H9 (cell line): Measurements from ENCODE around the gene PTGFRN. TPM values are rescaled to one million over a fixed set of nuclear protein-coding genes. Genes with fewer than 3 reads are reported as not detected.
A peak's percentile ranks its signal among the peaks of the same experiment; 100 is the strongest.

Experiments used
- DNase-seq: peaks from one replicate; pipeline ENCODE4 v3.0.0-alpha.2; 2017
- H2AFZ ChIP-seq: one replicate; pipeline ENCODE4 v1.6.1; 2013; ENCODE audit warnings: mild to moderate bottlenecking, low read length, control low read depth, moderate library complexity
- H2AK5ac ChIP-seq: 2 replicates; pipeline ENCODE4 v1.6.1; 2013; ENCODE audit warnings: low read length, control low read depth, mixed read lengths; ENCODE audit not compliant: insufficient read length
- H2BK120ac ChIP-seq: one replicate; pipeline ENCODE4 v1.6.1; 2013; ENCODE audit warnings: low read depth, mild to moderate bottlenecking, low read length, control low read depth, inconsistent platforms; ENCODE audit not compliant: poor library complexity, severe bottlenecking
- H2BK12ac ChIP-seq: 2 replicates; pipeline ENCODE4 v1.6.1; 2013; ENCODE audit warnings: low read length, control low read depth, mixed read lengths, low read depth; ENCODE audit not compliant: insufficient read length
- H2BK15ac ChIP-seq: 2 replicates; pipeline ENCODE4 v1.6.1; 2013; ENCODE audit warnings: low read depth, low read length, control low read depth
- H2BK20ac ChIP-seq: one replicate; pipeline ENCODE4 v1.6.1; 2013; ENCODE audit warnings: low read depth, mild to moderate bottlenecking, low read length, control low read depth, inconsistent platforms; ENCODE audit not compliant: poor library complexity, severe bottlenecking
- H2BK5ac ChIP-seq: 2 replicates; pipeline ENCODE4 v1.6.1; 2013; ENCODE audit warnings: low read length, control low read depth, mixed read lengths; ENCODE audit not compliant: insufficient read length
- H3K14ac ChIP-seq: 2 replicates; pipeline ENCODE4 v1.6.1; 2013; ENCODE audit warnings: low read length, control low read depth; ENCODE audit not compliant: insufficient read depth
- H3K18ac ChIP-seq: 2 replicates; pipeline ENCODE4 v1.6.1; 2013; ENCODE audit warnings: low read depth, mild to moderate bottlenecking, mixed read lengths, low read length, control low read depth; ENCODE audit not compliant: insufficient read length
- H3K23ac ChIP-seq: 2 replicates; pipeline ENCODE4 v1.6.1; 2013; ENCODE audit warnings: low read length, control low read depth, mixed read lengths, low read depth; ENCODE audit not compliant: insufficient read length
- H3K23me2 ChIP-seq: 2 replicates; pipeline ENCODE4 v1.6.1; 2013; ENCODE audit warnings: low read depth, mild to moderate bottlenecking, mixed read lengths, low read length, control low read depth; ENCODE audit not compliant: insufficient read length, poor library complexity, severe bottlenecking
- H3K27ac ChIP-seq: 2 replicates; pipeline ENCODE4 v1.5.1; 2013; ENCODE audit warnings: low read length, control low read depth, mixed read lengths, low read depth; ENCODE audit not compliant: insufficient read length
- H3K27me3 ChIP-seq: 2 replicates; pipeline ENCODE4 v1.6.1; 2013; ENCODE audit warnings: low read length, control low read depth, inconsistent platforms; ENCODE audit not compliant: insufficient read depth
- H3K4ac ChIP-seq: 2 replicates; pipeline ENCODE4 v1.6.1; 2013; ENCODE audit warnings: low read depth, mild to moderate bottlenecking, control low read depth, inconsistent platforms, low read length, moderate library complexity
- H3K4me1 ChIP-seq: 2 replicates; pipeline ENCODE4 v1.6.1; 2013; ENCODE audit warnings: low read length, control low read depth, inconsistent platforms; ENCODE audit not compliant: insufficient read depth
- H3K4me2 ChIP-seq: 2 replicates; pipeline ENCODE4 v1.6.1; 2013; ENCODE audit warnings: low read length, control low read depth, mixed read lengths; ENCODE audit not compliant: insufficient read length, insufficient read depth
- H3K56ac ChIP-seq: 2 replicates; pipeline ENCODE4 v1.6.1; 2013; ENCODE audit warnings: low read depth, mild to moderate bottlenecking, mixed read lengths, low read length, control low read depth; ENCODE audit not compliant: insufficient read length
- H3K79me1 ChIP-seq: 2 replicates; pipeline ENCODE4 v1.6.1; 2013; ENCODE audit warnings: low read depth, mild to moderate bottlenecking, moderate library complexity, low read length, control low read depth, inconsistent platforms; ENCODE audit not compliant: insufficient read depth, poor library complexity, severe bottlenecking
- H3K79me2 ChIP-seq: 2 replicates; pipeline ENCODE4 v1.6.1; 2013; ENCODE audit warnings: low read length, control low read depth, inconsistent platforms; ENCODE audit not compliant: insufficient read depth
- H3K9ac ChIP-seq: 2 replicates; pipeline ENCODE4 v1.6.1; 2013; ENCODE audit warnings: low read length, control low read depth, mixed read lengths; ENCODE audit not compliant: insufficient read length; ENCODE audit errors: extremely low read depth
- H3K9me3 ChIP-seq: one replicate; pipeline ENCODE4 v1.6.1; 2013; ENCODE audit warnings: low read depth, low read length, inconsistent platforms; ENCODE audit not compliant: control insufficient read depth
- H3T11ph ChIP-seq: one replicate; pipeline ENCODE4 v1.6.1; 2013; ENCODE audit warnings: mild to moderate bottlenecking, low read length, control low read depth, inconsistent platforms
- H4K20me1 ChIP-seq: one replicate; pipeline ENCODE4 v1.6.1; 2013; ENCODE audit not compliant: control insufficient read depth, insufficient read length, insufficient read depth
- H4K5ac ChIP-seq: 2 replicates; pipeline ENCODE4 v1.6.1; 2013; ENCODE audit warnings: low read depth, mild to moderate bottlenecking, mixed read lengths, low read length, control low read depth; ENCODE audit not compliant: insufficient read length
- H4K8ac ChIP-seq: replicated peaks from 2 replicates; pipeline ENCODE4 v1.6.1; 2013; ENCODE audit warnings: low read length, control low read depth, mixed read lengths, low read depth; ENCODE audit not compliant: insufficient read length
- H4K91ac ChIP-seq: 2 replicates; pipeline ENCODE4 v1.6.1; 2013; ENCODE audit warnings: low read depth, mild to moderate bottlenecking, moderate library complexity, mixed read lengths, low read length, control low read depth; ENCODE audit not compliant: insufficient read length
- H3K27ac Mint-ChIP-seq, 3 experiments: 2 replicates in 2 of 3; 3 replicates in 1 of 3; pipeline ENCODE4 v1.8.0; 2020 to 2021; ENCODE audit warnings: mixed read lengths in 3 of 3, mild to moderate bottlenecking in 1 of 3, moderate library complexity in 1 of 3
- H3K27me3 Mint-ChIP-seq: 2 replicates; pipeline ENCODE4 v1.8.0; 2021; ENCODE audit warnings: low read depth, mild to moderate bottlenecking, moderate library complexity, mixed read lengths
- H3K36me3 Mint-ChIP-seq, 3 experiments: 2 replicates in 2 of 3; 3 replicates in 1 of 3; pipeline ENCODE4 v1.8.0; 2020 to 2021; ENCODE audit warnings: low read depth in 3 of 3, mixed read lengths in 3 of 3; ENCODE audit not compliant: insufficient read depth in 1 of 3
- H3K4me1 Mint-ChIP-seq, 2 experiments: 2 replicates each; pipeline ENCODE4 v1.8.0; 2020; ENCODE audit warnings: mixed read lengths in 2 of 2
- H3K4me3 Mint-ChIP-seq, 2 experiments: 2 replicates in 1 of 2; 3 replicates in 1 of 2; pipeline ENCODE4 v1.8.0; 2020 to 2021; ENCODE audit warnings: mild to moderate bottlenecking in 2 of 2, mixed read lengths in 2 of 2, moderate library complexity in 1 of 2
- H3K9me3 Mint-ChIP-seq, 2 experiments: 2 replicates in 1 of 2; 3 replicates in 1 of 2; pipeline ENCODE4 v1.8.0; 2020; ENCODE audit warnings: mild to moderate bottlenecking in 2 of 2, mixed read lengths in 2 of 2, moderate library complexity in 1 of 2
- CTCF ChIP-seq: fragments of 200-600 bp; sonication (generic); conservative IDR thresholded peaks from 3 replicates; pipeline ENCODE4 v1.8.0; 2021; ENCODE audit warnings: antibody characterized with exemption, mild to moderate bottlenecking
- WGBS: extraction: QIAGEN DNeasy Blood & Tissue Kit; methylation state at CpG from one replicate; pipeline ENCODE4 v1.1.7; 2013; ENCODE audit warnings: missing lambda C conversion rate, low lambda C conversion rate, mixed read lengths; ENCODE audit not compliant: insufficient read length; ENCODE audit errors: extremely low coverage; 5-methylcytosine and 5-hydroxymethylcytosine counted together
- total RNA-seq: library from RNA; stranded (reverse); gene quantifications from 2 replicates; pipeline ENCODE4 v1.2.1, GENCODE V29; 2021

Gene PTGFRN
- total RNA-seq, 1 experiment from 2014 or later, result 26.3 TPM

- H3K27me3 Mint-ChIP-seq, result no peaks in the 10 kb centered on the region
- Histone ChIP-seq H3K9me3 (no peaks in the 10 kb centered on the region), H3K23me2 (peaks cover 7% of the 10 kb centered on the region), H3K79me2 (no peaks in the 10 kb centered on the region), H3K4me2 (peak overlapping the region; percentile 58), H4K20me1 (no peaks in the 10 kb centered on the region), H3K27ac (no peak overlapping the region), H3K14ac (peak overlapping the region; percentile 53; the same call in 1 of the 2 replicates), H3K4me1 (peaks cover 6% of the 10 kb centered on the region; the same call in 1 of the 2 replicates), H4K5ac (no peak overlapping the region), H3K18ac (peak overlapping the region; percentile 69), H2BK15ac (no peak overlapping the region), H4K91ac (no peak overlapping the region), H3K79me1 (no peaks in the 10 kb centered on the region), H3K9ac (no peak overlapping the region), H2BK120ac (peak overlapping the region; percentile 8), H2BK20ac (no peak overlapping the region), H2AFZ (no peak overlapping the region), H3K27me3 (no peaks in the 10 kb centered on the region), H3T11ph (no peak overlapping the region), H2BK12ac (no peak overlapping the region), H2AK5ac (no peak overlapping the region), H3K4ac (no peak overlapping the region; the same call in 1 of the 2 replicates), H4K8ac (no peak overlapping the region), H3K56ac (no peak overlapping the region), H3K23ac (no peak overlapping the region), H2BK5ac (peak overlapping the region; percentile 9)
- no peak overlapping the region for H3K27ac Mint-ChIP-seq
- DNase-seq, result peak; percentile 79
- H3K4me3 Mint-ChIP-seq, result no peak overlapping the region
- H3K36me3 Mint-ChIP-seq, result no peaks in the 10 kb centered on the region
- H3K9me3 Mint-ChIP-seq, result no peaks in the 10 kb centered on the region
- no peak for TF ChIP-seq CTCF
- H3K4me1 Mint-ChIP-seq, result peaks cover 8 to 14% of the 10 kb centered on the region in 2 experiments
- no CpG with 5 or more reads among the region's 10 CpGs for WGBS
These were observed 30.8 kb upstream of the PTGFRN start for GRCh38 chr1:116878804-116879477.
